ENCODE measurements around the gene LRRC55. TPM values are rescaled to one million over a fixed set of nuclear protein-coding genes. Genes with fewer than 3 reads are reported as not detected.
"Not testable (repeated sequence)": the region's sequence is repeated elsewhere in the genome, so short reads cannot be mapped to it uniquely, and the experiment has no call there.

The LRRC55 gene
- total RNA-seq, 1 experiment from 2014 or later, result not detected

DNA sequence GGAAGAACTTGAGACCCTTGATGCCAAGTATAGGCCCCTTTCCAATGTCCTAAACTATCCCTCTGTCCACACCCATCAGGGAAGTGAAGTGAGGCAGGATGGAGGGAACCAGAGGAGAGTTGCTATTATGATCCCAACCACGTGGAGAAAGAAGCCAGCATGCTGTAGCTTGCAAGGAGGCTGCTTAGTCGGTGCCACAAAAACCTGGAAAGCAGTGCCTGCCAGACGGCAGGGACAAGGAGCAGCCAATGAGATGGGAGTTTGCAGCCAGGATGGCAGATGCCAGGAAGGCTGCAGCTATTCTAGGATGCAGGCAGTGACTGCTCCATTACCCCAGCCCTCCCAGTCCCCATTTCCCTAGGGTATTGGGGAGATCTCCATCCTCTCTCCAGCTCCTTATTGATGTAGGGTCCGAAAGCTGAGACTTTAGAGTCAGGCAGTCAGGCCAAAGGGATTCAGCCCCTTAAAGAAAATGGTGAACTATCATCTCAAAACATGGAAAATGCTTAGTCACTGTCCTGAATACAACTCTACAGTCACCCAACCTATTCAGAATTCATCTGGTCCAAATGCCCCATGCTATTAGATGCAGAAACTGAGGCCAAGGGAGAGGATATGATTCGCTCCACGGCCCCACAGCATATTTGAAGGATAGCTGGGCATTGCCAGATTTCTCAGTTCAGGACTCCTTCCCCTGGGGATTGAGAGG lies 18.4 kb upstream of the LRRC55 start:
- no peaks in the 10 kb centered on the region for H3K36me3 Mint-ChIP-seq (ENCODE audit: insufficient read depth, unreplicated experiment)
- intact Hi-C loops (cut with micrococcal nuclease), result no loop called here
- no peaks in the 10 kb centered on the region for H3K9me3 Mint-ChIP-seq (ENCODE audit: unreplicated experiment)
- H3K27ac Mint-ChIP-seq (ENCODE audit: low read depth, unreplicated experiment), result no peak overlapping the region
- BruUV-seq (replicated peaks), result no TSS peak
- POLR2A ChIA-PET, result interaction anchor here (0.6 to 0.8 kb wide), 2 partner anchors 31 to 37 kb away, joined by 3 read pairs; no protein-coding TSS in a partner anchor
- H3K4me1 Mint-ChIP-seq (ENCODE audit: insufficient read depth, unreplicated experiment), result peaks cover 11% of the 10 kb centered on the region
- TF ChIP-seq, protein P1, sequence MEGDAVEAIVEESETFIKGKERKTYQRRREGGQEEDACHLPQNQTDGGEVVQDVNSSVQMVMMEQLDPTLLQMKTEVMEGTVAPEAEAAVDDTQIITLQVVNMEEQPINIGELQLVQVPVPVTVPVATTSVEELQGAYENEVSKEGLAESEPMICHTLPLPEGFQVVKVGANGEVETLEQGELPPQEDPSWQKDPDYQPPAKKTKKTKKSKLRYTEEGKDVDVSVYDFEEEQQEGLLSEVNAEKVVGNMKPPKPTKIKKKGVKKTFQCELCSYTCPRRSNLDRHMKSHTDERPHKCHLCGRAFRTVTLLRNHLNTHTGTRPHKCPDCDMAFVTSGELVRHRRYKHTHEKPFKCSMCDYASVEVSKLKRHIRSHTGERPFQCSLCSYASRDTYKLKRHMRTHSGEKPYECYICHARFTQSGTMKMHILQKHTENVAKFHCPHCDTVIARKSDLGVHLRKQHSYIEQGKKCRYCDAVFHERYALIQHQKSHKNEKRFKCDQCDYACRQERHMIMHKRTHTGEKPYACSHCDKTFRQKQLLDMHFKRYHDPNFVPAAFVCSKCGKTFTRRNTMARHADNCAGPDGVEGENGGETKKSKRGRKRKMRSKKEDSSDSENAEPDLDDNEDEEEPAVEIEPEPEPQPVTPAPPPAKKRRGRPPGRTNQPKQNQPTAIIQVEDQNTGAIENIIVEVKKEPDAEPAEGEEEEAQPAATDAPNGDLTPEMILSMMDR (IDR thresholded peaks at IDR 0.05; ENCODE audit: unreplicated experiment), result no peak
- DNase-seq (ENCODE audit: unreplicated experiment), result no peak
- CTCF ChIA-PET, result interaction anchor here (0.7 to 1.9 kb wide), 3 partner anchors 23 to 322 kb away, joined by 4 to 18 read pairs (median 4); no protein-coding TSS in a partner anchor
- no peaks in the 10 kb centered on the region for H3K27me3 Mint-ChIP-seq (ENCODE audit: insufficient read depth, unreplicated experiment)
- no peak overlapping the region for H3K4me3 Mint-ChIP-seq (ENCODE audit: unreplicated experiment)

GRCh38 chr11:57164317-57164716 lies 17.4 kb upstream of the LRRC55 start:
- no peak for DNase-seq (ENCODE audit: unreplicated experiment)
- H3K27me3 Mint-ChIP-seq (ENCODE audit: insufficient read depth, unreplicated experiment), result no peaks in the 10 kb centered on the region
- intact Hi-C loops (cut with micrococcal nuclease), result no loop called here
- TF ChIP-seq, protein P1 (IDR thresholded peaks at IDR 0.05; ENCODE audit: unreplicated experiment), result no peak
- POLR2A ChIA-PET, result no interaction called here
- no peaks in the 10 kb centered on the region for H3K9me3 Mint-ChIP-seq (ENCODE audit: unreplicated experiment)
- no peak overlapping the region for H3K27ac Mint-ChIP-seq (ENCODE audit: low read depth, unreplicated experiment)
- H3K4me1 Mint-ChIP-seq (ENCODE audit: insufficient read depth, unreplicated experiment), result peaks cover 11% of the 10 kb centered on the region
- H3K36me3 Mint-ChIP-seq (ENCODE audit: insufficient read depth, unreplicated experiment), result no peaks in the 10 kb centered on the region
- CTCF ChIA-PET, result interaction anchor here (1.1 kb wide), 1 partner anchor 22 kb away, joined by 4 read pairs; no protein-coding TSS in a partner anchor
- BruUV-seq (replicated peaks), result no TSS peak
- H3K4me3 Mint-ChIP-seq (ENCODE audit: unreplicated experiment), result no peak overlapping the region

DNA sequence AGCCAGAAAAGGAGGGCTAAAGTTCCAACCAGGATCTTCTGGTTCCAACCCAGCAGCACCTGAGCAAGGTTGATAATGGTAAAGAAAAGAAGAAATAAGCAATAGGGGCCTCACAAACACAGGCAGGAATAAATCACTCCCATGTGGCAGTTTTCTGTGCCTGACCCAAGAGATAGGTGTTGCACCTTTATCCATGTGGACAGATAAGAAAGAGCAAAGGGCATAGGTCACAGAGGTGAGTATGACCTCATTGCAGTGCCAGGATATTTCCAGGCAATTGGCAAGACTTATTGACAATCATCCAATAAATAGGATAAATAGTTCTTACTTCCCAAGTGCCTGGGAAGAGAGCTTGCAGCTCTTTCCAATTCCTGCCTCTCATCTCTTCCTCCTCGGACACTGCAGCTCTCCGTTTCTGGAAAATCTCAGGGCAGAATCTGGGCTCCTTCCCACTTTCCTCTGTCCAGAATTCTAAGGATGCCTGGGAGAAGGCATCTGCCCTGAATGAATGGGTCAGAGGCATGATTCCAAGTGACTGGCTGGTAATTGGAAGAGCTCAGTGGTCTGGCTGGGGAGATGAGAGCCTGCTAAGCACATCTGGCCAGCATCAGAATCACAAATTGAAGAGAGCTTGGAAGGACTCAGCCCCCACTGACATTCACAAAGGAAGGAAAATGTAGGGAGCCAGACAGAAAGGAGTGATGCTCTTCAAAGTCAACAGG lies 14.5 kb upstream of the LRRC55 start:
- Mint-ChIP-seq H3K27me3 (ENCODE audit: insufficient read depth, unreplicated experiment) (peaks cover 15% of the 10 kb centered on the region), H3K4me3 (ENCODE audit: unreplicated experiment) (no peak overlapping the region), H3K27ac (ENCODE audit: low read depth, unreplicated experiment) (no peak overlapping the region), H3K36me3 (ENCODE audit: insufficient read depth, unreplicated experiment) (no peaks in the 10 kb centered on the region), H3K9me3 (ENCODE audit: unreplicated experiment) (no peaks in the 10 kb centered on the region), H3K4me1 (ENCODE audit: insufficient read depth, unreplicated experiment) (peaks cover 5% of the 10 kb centered on the region)
- TF ChIP-seq, protein P1 (IDR thresholded peaks at IDR 0.05; ENCODE audit: unreplicated experiment), result no peak
- no peak for DNase-seq (ENCODE audit: unreplicated experiment)
- intact Hi-C loops (cut with micrococcal nuclease), result no loop called here
- ChIA-PET POLR2A (no interaction called here), CTCF (interaction anchor here (0.5 kb wide), 1 partner anchor 15 kb away, joined by 3 read pairs; the partner anchor contains the start of gene LRRC55)
- BruUV-seq (replicated peaks), result no TSS peak

GRCh38 chr11:57169732-57170313 lies 11.9 kb upstream of the LRRC55 start:
- H3K27me3 Mint-ChIP-seq (ENCODE audit: insufficient read depth, unreplicated experiment), result peaks cover 20% of the 10 kb centered on the region
- H3K4me3 Mint-ChIP-seq (ENCODE audit: unreplicated experiment); H3K36me3 Mint-ChIP-seq (ENCODE audit: insufficient read depth, unreplicated experiment); DNase-seq (ENCODE audit: unreplicated experiment); BruUV-seq (replicated peaks); POLR2A ChIA-PET; intact Hi-C loops (cut with micrococcal nuclease); H3K4me1 Mint-ChIP-seq (ENCODE audit: insufficient read depth, unreplicated experiment); CTCF ChIA-PET; H3K27ac Mint-ChIP-seq (ENCODE audit: low read depth, unreplicated experiment); H3K9me3 Mint-ChIP-seq (ENCODE audit: unreplicated experiment): not testable (repeated sequence)
